T47D (cell line): ENCODE results near the gene DDIT4L.
"Not testable (repeated sequence)": the region's sequence is repeated elsewhere in the genome, so short reads cannot be mapped to it uniquely, and the experiment has no call there.

Experiments
- DNase-seq, 2 experiments: peaks; one replicate each; pipeline versions ENCODE4 v3.0.0 to v3.0.0-alpha.2; 2011 to 2012; ENCODE audit warnings: low read depth in 1 of 2, low spot score in 1 of 2
- JUND ChIP-seq: IDR thresholded peaks from 2 replicates; pipeline ENCODE4 v1.6.1; 2012; ENCODE audit warnings: low read depth
- in situ Hi-C: cut with HindIII; loops from 2 replicates; pipeline ENCODE4 v1.10.0; 2016; ENCODE audit warnings: low sequenced_read_pairs, low pct_unique_long_range_greater_than_20kb

The DDIT4L gene

DNA sequence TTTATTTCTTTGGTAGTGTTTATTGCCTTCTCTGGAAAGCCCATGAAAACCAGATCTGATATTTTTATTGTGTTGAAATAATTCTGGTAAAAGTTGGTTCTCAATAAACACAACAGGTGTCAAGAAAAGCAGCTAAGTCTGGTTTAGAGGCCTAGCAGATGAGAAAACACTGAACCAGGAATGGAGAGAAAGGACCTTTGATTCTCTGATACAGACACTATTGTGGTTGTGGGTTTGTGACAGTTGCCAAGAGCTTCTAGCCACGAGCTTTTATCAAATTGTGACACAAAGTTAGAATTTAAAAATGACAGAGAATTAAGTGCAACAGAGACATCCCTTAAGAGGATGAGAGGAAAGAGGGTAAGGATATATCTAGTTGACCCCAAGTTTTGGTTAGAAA, 42.6 kb downstream of the DDIT4L start:
- DNase-seq, result no peak
- in situ Hi-C loops, result no loop called here
- TF ChIP-seq JUND, result no peak

DNA sequence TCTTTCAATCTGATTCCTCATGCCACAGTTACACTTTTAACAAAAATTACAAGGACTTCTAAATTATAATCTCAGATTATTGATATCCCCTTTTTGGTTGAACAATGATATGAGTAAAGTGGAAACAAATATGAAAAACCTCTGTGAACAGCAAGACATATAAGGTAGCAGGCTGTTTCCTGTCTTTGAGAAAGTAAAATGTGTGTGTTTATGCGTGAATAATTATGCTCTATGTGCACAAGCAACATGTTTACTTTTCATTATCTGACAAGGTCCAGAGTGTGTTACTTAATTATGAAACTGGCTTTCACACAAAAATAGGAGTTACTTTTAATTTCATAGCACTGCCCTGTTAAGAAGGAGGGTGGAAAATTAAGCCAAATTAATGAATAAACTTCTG, 43.1 kb downstream of the DDIT4L start:
- TF ChIP-seq JUND, result no peak
- in situ Hi-C loops, result no loop called here
- DNase-seq, result no peak

DNA sequence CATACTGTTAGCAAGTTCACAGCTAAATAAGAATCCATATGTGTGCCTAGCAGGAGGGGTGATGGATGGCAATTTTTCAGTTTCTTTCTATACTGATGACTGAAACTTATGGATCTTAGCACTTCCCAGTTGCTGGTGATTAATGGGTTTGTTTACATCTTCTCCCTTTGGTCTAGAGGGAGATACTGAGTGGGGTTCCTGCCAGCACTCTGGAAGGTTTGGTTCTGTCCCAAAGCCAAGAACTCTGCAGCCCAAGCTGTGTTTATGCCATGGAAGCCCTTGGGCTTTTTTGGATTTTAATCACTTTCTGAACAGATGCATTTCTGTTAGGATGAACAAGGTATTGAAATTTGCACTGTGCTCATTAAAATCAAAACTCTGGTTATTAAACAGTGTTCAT, 43.5 kb downstream of the DDIT4L start:
- in situ Hi-C loops, result no loop called here
- no peak for DNase-seq
- no peak for TF ChIP-seq JUND

DNA sequence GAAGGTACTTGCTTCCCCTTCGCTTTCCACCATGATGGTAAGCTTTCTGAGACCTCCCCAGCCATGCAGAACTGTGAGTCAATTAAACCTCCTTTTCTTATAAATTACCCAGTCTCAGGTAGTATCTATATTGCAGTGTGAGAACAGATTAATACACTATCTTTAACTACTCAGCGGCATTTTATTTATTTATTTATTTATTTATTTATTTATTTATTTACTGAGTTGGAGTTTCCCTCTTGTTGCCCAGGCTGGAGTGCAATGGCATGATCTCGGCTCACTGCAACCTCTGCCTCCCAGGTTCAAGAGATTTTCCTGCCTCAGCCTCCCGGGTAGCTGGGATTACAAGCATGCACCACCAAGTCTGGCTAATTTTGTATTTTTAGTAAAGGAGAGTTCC, 52.9 kb downstream of the DDIT4L start:
- DNase-seq, in situ Hi-C loops: not testable (repeated sequence)
